C1 segment of cervical spinal cord (tissue), 14 donors: ENCODE results near the gene EDDM3A.

Source experiments
- DNase-seq, 14 donors: peaks; one replicate each; lab custom pipeline; 2025; lab: John Stamatoyannopoulos, UW

EDDM3A gene

DNA sequence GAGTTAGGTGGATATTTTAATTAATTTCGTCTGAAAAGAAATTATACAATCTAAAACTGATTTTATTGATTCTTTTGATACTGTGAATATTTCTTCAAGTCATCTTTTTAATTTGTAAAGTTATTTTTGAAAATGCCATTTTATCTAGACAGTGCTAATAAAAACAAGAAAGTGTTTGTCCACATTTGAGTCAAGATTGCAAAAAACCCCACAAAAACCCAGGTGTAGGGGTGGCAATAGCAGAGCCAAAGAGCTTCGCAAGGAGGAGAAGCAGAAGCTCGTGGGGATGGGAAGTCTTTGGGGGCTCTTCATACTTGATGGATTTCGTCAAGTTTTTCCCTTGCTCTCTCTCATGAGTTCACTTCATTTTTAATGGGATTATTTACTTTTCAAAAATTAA lies 41.3 kb downstream of the EDDM3A start:
- no peak for DNase-seq

DNA sequence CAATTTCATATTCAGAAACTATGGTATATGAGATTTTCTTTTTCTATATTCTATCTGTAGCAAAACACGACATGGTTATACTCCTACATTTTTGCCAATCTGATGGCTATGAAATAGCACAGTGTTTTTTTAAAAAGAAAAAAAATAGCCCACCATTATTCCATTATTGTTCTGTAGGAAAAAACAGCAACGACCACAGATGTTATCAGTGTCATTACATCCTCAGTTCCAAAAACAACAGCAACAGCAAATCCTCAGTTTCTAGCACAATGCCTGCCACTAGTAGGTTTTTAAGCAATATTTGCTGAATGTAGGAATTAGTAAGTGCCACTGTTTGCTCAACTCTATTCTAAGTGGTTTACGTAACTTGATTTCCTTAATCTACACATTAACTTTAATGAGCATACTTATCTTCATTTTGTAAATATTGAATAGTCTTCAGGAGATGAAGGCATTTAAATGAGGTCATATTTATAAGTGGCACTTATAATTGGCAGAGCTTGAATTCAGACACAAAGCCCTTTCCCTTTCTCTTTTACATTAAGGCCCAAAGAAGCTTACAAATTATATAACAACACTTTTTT lies 43.6 kb downstream of the EDDM3A start:
- no peak for DNase-seq

- DNase-seq = no peak
Observed at GRCh38 chr14:20790464-20791116, 44.9 kb downstream of the EDDM3A start.

- DNase-seq = no peak
Observed at GRCh38 chr14:20791187-20791586, 45.5 kb downstream of the EDDM3A start.

DNA sequence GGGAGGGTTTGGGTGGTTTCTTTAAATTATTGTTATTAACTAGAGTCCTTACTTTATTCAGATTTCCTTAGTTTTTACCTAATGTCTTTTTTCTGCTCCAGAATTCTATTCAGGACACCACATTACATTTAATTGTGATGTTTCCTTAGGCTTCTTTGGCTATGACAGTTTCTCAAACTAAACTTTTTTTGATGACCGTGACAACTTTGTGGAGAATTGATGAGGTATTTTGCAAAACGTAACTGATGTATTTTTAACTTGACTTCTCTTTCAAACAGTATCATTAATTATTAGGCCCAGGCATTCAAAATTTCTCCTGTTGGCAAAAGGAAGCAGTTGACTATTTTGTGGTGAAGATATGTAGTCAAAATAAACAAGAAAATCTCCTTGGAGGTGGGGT lies 45.9 kb downstream of the EDDM3A start:
- no peak for DNase-seq

DNA sequence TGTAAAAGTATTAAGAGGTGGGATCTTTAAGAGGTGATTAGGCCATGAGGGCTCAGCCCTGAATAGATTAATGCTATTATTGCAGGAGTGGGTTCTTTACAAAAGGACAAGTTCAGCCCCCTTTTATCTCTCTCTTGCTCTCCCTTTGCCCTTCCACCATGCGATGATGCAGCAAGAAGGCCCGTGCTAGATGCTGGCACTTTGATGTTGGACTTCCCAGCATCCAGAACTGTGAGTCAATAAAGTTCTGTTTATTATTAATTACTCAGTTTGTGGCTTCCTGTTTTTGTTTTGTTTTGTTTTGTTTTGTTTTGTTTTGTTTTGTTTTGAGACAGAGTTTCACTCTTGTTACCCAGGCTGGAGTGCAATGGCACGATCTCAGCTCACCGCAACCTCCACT lies 46.9 kb downstream of the EDDM3A start:
- no peak for DNase-seq

DNA sequence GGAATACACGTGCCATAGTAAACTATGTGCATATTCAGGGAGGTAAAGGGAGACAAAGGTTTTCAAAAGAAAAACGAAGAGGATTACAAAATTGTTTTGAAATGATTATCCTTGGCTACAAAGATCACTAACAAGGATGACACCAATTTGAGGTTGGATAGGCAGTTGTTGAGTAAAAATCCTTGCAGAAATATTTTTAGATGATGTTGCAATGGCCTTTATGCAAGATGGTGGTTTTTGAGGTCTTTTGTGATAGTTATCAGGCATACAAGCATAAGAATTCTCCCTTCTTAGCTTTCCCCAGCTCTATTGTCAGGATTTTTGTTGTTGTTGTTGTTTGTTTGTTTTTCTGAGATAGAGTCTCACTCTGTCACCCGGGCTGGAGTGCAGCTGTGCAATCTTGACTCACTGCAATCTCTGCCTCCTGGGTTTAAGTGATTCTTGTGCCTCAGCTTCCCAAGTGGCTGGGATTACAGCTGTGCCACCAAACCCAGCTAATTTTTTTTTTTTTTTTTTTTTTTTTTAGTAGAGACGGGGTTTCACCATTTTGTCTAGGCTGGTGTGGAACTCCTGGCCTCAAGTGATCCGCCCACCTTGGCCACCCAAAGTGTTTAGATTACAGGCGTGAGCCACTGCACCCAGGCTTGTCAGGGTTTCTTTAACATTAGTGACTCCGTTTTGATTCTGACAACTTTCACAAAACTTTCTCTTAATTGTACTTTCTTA lies 49.1 kb downstream of the EDDM3A start:
- no peak for DNase-seq

- no peak for DNase-seq
Observed at GRCh38 chr14:20797164-20797563, 51.5 kb downstream of the EDDM3A start.
